ENCODE results near the gene MAP3K13.
"Not testable (repeated sequence)": the region's sequence is repeated elsewhere in the genome, so short reads cannot be mapped to it uniquely, and the experiment has no call there.

The MAP3K13 gene

DNA sequence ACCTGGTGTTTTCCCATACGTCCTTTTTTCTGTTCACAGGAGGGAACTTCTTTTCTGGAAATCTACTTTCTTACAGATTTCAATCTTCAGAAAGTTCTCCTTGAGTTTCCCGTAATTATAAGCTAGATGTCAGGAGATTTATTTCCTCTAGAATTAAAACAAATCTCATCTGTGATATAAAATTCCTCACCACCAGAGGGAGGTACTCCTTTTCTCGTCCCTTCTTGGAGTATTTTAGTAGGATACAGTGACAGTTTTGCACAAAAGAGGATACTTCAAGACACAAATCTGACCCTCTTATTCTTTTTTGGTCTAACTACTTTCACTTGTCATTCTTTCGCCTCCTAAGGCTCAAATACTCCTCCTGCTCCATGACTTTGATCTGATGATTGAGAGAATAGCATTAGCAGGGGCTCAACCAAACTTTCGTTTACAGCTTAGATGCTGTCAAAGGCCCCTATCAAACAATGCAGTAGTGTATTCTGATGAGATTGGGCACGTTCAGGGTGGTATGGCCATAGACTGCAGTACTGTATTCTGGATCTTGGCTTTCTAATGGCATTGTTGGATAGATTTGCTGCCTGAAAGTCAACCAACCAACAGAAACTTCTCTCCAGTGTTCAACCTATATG, 97.9 kb downstream of the MAP3K13 start:
- no peak for DNase-seq

DNA sequence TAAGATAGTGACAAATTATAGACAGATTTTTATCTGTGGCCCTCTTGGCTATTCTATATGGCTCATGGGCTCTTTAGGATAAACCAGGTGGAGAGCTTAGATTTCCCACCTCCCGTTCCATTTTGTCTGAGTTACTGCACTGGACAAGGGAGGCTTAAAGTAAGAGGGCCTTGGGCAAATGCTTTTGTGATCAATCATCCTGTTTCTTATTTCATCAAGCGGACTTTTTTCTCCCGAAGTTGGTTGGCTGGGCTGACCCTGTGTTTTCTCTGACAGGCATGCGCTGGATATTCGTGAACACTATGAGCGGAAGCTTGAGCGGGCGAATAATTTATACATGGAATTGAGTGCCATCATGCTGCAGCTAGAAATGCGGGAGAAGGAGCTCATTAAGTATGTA, 102.5 kb downstream of the MAP3K13 start:
- DNase-seq, result no peak

DNA sequence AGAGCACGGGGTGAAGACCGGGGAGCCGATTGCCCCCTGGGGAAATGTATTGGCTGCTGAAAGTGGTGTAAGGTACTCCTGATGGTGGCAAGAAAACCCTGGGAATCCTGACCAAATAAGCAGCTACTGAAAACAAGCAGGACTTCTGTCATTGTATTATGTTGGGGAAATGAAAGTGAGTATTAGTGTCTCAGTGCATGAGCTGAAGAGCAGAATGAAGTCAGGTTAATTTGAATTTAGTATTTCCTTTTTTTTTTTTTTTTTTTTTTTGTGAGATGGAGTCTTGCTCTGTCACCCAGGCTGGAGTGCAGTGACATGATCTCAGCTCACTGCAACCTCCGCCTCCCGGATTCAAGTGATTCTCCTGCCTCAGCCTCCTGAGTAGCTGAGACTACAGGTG, 103.2 kb downstream of the MAP3K13 start:
- DNase-seq, result not testable (repeated sequence)

- no peak for DNase-seq
Measured at GRCh38 chr3:185469542-185469941, 106.6 kb downstream of the MAP3K13 start.

DNA sequence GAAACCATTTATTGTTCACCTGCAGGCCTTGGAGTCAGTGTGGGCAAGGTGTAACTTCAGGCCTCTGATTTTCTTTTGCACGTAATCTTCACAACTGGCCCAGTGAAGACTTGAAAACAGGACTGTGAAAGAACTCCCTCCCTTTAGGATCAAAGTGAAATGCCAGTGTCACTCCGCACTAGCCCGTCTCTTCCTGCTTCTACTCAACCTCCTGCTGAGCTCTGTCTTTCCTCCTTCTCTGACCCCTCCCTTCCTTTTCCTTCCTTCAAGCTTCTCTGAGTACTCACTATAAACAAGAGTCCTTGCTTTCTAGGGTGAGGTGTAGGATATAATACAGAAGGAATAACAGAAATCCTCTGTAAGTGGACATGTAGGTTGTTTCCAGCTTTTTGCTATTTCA, 107.4 kb downstream of the MAP3K13 start:
- no peak for DNase-seq

DNA sequence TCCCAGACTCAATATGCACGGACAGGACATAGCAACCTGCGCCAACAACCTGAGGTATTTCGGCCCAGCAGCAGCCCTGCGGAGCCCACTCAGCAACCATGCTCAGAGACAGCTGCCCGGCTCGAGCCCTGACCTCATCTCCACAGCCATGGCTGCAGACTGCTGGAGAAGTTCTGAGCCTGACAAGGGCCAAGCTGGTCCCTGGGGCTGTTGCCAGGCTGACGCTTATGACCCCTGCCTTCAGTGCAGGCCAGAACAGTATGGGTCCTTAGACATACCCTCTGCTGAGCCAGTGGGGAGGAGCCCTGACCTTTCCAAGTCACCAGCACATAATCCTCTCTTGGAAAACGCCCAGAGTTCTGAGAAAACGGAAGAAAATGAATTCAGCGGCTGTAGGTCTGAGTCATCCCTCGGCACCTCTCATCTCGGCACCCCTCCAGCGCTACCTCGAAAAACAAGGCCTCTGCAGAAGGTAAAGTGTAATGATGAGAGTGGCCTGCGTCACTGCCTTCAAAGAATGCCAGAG, 110.4 kb downstream of the MAP3K13 start:
- no peak for DNase-seq

DNA sequence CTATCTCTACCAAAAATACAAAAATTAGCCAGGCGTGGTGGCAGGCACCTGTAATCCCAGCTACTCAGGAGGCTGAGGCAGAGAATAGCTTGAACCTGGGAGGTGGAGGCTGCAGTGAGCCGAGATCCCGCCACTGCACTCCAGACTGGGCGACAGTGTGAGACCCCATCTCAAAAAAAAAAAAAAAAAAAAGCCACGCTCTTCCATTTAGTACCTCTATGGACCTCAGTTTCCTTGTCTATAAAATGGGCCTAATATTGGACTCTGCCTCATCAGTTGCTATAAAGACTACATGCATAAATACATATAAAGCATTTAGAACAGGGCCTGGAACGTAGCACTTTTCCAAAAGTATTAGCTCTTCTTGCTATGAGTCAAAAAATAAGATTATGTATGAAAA, 112.0 kb downstream of the MAP3K13 start:
- not testable (repeated sequence) for DNase-seq

GRCh38 chr3:185477316-185477715, 114.4 kb downstream of the MAP3K13 start:
- no peak for DNase-seq

GRCh38 chr3:185479373-185479945, 116.5 kb downstream of the MAP3K13 start:
- DNase-seq, result no peak

DNA sequence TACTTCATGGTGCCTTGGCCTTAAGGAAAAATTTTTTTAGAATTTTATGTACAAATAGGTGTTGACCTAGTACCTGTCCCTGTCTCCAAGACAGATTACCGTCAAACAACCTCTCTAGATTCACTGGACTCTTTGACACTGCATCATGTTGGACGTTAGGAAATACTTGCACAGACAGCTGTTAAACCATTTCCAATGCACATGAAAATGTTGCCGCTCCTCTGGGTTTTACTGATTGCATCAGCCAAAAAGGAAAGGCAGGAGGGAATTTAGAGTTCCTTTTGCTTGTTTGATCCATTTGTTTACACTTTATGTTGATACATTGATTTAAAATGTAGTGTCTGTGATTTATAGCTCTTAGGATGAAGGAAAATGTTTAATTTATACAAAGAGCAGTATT, 121.4 kb downstream of the MAP3K13 start:
- no peak for DNase-seq

- no peak for DNase-seq
Measured at GRCh38 chr3:185486394-185486793, 123.5 kb downstream of the MAP3K13 start.

DNA sequence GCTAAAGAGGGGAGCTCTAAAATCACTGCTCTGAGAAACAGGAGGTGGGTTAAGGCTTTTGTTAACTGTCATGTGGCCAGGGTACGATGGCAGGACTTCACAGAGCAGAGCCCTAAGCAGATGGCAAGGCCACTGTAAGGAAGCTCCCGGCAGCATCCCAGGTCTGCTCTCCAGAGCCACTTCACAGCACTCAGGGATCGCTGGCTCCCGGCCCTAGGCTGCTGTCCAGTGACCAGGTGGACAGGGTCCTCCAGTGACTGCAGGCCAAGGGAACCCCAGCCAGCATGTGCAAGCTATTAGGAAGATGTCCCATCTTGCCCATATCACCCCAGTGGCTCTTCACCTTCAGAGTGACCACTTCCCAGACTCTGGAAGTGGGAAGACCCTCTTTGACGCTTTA, 125.5 kb downstream of the MAP3K13 start:
- no peak for DNase-seq

DNA sequence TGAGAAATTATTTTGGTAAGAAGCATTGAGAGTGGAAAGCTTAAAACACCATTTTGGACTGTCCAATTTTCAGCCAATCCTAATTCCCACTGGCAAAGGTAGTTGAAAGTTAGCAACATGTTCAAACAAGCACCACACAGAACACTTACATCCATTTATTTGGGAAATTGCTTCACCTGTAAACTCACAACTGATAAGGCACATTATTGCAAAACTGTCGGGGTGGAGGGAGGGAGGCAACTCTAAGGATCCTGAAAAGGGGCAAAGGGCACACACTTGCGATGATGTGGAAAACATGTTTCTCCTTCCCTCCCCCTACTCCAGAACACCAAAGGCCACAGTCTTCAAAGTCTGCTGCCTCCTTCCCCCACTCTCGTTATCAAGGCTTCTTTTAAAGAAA, 126.5 kb downstream of the MAP3K13 start:
- DNase-seq, result no peak

- DNase-seq, result no peak
Measured at GRCh38 chr3:185490241-185490640, 127.3 kb downstream of the MAP3K13 start.

DNA sequence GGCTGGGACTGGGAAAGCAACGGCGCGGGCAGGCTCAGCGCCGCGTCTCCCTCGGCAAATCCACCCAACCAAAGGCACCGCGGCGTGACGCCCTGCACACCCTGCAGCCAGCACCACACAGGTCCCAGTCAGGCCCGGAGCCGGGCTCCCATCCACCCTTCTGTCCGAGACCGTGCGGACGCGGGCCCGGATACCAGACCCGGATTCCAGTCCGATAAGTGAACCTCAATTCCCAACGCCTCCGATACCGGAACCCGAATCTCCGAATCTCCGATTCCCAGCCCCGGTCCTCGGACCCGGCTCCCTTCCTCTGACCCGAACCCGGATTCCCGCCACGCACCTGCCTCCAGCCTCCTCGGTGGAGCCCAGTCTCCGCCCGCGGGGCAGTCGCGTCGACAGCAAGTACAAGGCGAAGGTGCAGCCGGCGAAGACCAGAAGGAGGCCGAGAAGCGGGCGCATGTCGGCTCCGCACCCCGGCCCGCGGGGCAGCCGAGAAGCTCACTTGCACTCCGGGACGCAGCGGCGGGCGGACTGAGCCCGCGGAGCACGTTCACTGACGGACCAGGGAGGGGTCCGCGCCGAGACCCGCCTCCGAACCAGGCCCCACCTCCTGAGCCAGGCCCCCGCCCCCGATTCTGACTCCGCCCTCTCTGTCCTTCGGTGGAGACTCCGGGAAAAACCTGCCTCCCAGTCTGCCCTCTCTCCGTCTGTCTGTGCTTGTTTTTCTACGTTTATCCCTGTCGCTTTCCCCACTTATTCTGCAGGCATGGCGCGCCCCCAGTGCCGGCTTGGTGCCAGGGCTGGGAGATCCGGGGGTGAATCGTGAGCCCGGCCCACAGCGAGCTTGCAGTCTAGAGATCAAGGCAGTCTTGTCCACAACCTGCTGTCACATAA, 135.8 kb downstream of the MAP3K13 start, which contains the start of gene TMEM41A:
TSS of gene TMEM41A (minus strand) at position 533 of the 894 bp plus-strand sequence. CDS start at position 459, 74 bp downstream.
- peak; percentile 3 for DNase-seq

GRCh38 chr3:185502987-185503386, 140.1 kb downstream of the MAP3K13 start:
- no peak for DNase-seq

- no peak for DNase-seq
Measured at GRCh38 chr3:185503521-185503920, 140.6 kb downstream of the MAP3K13 start.

DNA sequence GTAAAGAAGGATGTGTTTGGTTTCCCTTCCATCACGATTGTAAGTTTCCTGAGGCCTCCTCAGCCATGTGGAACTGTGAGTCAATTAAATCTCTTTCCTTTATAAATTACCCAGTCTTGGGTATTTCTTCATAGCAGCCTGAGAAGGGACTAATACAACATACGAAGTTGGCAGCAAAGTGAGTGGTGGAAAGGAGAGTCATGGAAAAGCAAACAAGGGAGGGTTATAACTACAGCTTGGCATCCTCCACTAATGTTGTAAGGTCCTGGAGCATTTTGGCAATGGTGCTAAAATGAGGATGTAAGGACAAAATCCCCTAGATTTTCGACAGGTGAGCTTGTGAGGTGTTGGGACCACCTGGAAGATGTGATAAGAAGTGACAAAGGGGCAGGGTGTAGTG, 141.7 kb downstream of the MAP3K13 start:
- no peak for DNase-seq

GRCh38 chr3:185507883-185508282, 144.9 kb downstream of the MAP3K13 start:
- no peak for DNase-seq

DNA sequence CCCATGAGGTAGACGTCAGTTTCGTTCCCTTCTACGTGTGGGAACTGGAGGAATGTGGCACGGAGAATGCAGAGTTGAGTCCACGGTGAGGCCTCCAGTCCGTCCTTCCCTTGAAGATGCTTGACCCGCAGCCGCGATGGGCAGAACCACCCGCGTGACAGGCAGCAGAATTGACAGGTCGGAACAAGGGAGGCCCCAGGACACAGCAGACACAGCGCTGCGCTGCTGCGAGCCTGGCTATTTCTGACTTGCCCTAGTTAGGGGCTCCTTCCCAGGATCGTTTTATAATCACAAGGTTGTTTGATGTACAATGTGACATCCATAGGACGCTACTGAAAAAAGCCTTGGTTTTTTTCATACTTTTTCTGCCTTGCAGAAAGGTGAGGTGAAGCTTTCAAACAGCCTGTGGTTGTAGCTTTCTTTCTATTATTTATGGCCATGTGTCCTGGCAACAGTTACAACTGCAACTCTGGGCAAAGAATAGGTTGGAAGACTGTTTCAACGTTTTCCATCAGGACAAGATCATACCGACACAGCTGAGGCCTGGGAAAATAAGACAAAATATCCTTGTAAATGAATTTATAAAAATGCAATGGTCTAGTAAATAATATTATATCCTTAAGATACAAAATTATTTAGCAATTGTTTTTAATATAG, 145.5 kb downstream of the MAP3K13 start:
- no peak for DNase-seq

GRCh38 chr3:185511711-185512110, 148.8 kb downstream of the MAP3K13 start:
- no peak for DNase-seq

DNA sequence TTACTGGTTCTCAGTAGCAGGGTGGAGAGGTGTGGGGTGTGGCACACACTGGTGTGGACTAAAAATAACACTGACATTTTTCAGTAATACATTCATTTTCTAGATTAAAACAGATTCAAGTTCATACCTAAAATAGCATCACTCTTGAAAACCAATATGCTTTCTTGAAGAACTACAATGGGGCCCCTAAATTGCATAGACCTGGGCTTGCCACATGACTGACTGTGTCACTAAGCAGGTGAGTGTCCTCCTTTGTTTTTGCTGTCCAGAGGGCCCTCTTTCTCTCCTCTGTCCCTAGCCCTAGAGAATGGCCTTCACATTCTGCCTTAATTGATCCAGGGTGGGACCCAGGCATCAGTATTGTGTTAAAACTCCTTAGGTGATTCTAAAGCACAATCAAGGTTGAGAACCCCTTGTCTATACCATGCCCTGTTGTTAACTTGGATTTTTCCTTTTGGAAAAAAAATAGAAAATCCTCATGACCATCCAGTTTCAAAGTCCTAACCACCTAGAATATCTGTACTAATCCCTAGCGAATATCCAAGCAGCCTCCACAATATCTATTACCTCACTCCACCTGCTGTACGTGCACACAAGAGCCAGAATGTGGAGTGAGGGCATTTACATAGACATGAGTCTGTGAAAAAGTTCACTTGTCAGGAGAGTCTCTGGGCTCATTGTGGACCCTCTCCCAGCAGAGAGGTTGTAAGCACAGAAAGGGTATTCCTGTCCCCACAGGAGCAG, 154.6 kb downstream of the MAP3K13 start:
- DNase-seq, result no peak
